Fibroblast of villous mesenchyme (primary cell): Measurements from ENCODE around the gene ACTRT2. TPM values are rescaled to one million over a fixed set of nuclear protein-coding genes. Genes with fewer than 3 reads are reported as not detected.

ENCODE experiments used
- DNase-seq: peaks from one replicate; pipeline ENCODE4 v3.0.0-alpha.2; 2010; ENCODE audit warnings: low read depth
- H3K4me3 ChIP-seq: 2 replicates; pipeline ENCODE4 v1.5.1; 2011; ENCODE audit warnings: low read depth, mild to moderate bottlenecking, low read length
- CTCF ChIP-seq: IDR thresholded peaks from 2 replicates; pipeline ENCODE4 v1.5.1; 2012; ENCODE audit warnings: low read depth, mild to moderate bottlenecking, low read length; ENCODE audit not compliant: insufficient read depth
- total RNA-seq: library from RNA; depleted of rRNA; stranded (reverse); fragments of >200 nt; gene quantifications from 2 replicates; pipeline ENCODE4 v1.2.3, GENCODE V29; 2012

ACTRT2 gene
- total RNA-seq, 1 donor: not detected

- TF ChIP-seq CTCF: no peak
- no peak for DNase-seq
- H3K4me3 ChIP-seq: no peak overlapping the region
Measured at GRCh38 chr1:3019007-3019515, 2.2 kb upstream of the ACTRT2 start.

- H3K4me3 ChIP-seq: no peak overlapping the region
- no peak for TF ChIP-seq CTCF
- DNase-seq: no peak
Measured at GRCh38 chr1:3019516-3020051, 1.7 kb upstream of the ACTRT2 start.

- no peak for DNase-seq
Measured at GRCh38 chr1:3020263-3020909, 881 bp upstream of the ACTRT2 start.

GRCh38 chr1:3021801-3022401 lies 634 bp downstream of the ACTRT2 start:
- no peak for DNase-seq
- TF ChIP-seq CTCF: no peak

More at GRCh38 chr1:3020263-3020909, 881 bp upstream of the ACTRT2 start:
- H3K4me3 ChIP-seq: no peak overlapping the region
- TF ChIP-seq CTCF: no peak

GRCh38 chr1:3022511-3022973 lies 1.3 kb downstream of the ACTRT2 start:
- no peak for DNase-seq
- no peak overlapping the region for H3K4me3 ChIP-seq
- no peak for TF ChIP-seq CTCF

More at GRCh38 chr1:3021801-3022401, 634 bp downstream of the ACTRT2 start:
- H3K4me3 ChIP-seq: no peak overlapping the region

GRCh38 chr1:3022976-3023375 lies 1.7 kb downstream of the ACTRT2 start:
- TF ChIP-seq CTCF: no peak
- H3K4me3 ChIP-seq: no peak overlapping the region
- no peak for DNase-seq
